Activated CD4-positive, alpha-beta T cell treated with anti-CD3 and anti-CD28 coated beads, Interleukin-2, amount 50 U/mL, for 24 hours (primary cell): ENCODE results near the gene ATP8B3.

Experiments used
- DNase-seq, 2 donors: peaks; one replicate each; pipeline ENCODE4 v3.0.0-alpha.2; 2020; ENCODE audit warnings: low read depth in 1 of 2, low spot score in 1 of 2

ATP8B3 gene

DNA sequence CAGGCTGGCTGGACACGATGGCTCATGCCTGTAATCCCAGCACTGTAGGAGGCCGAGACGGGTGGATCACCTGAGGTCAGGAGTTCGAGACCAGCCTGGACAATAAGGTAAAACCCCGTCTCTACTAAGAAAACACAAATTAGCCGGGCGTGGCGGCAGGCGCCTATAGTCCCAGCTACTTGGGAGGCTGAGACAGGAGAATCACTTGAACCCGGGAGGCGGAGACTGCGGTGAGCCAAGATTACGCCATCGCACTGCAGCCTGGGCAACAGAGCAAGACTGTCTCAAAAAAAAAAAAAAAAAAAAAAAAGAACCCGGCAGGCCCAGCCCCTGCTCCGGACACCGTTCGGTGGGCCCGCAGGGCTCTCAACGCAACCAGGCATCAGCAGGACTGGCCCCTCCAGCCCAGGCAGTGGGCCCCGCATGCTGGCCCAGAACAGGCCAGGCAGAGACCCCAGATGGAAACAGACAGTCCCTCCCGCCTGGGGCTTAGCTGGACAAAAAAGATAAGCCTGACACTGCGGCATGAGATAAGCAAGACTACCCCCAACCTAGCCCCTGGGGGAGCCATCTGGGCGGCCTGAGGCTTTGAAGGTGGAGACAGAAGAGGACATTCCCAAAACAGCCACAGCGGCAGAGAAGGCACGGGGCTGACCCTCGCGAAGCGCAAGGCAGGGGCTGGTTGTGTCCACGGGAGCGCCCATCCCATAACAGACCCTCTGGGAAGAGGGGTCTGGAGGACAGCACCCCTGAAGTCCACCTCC, 24.6 kb upstream of the ATP8B3 start:
- DNase-seq = no peak

DNA sequence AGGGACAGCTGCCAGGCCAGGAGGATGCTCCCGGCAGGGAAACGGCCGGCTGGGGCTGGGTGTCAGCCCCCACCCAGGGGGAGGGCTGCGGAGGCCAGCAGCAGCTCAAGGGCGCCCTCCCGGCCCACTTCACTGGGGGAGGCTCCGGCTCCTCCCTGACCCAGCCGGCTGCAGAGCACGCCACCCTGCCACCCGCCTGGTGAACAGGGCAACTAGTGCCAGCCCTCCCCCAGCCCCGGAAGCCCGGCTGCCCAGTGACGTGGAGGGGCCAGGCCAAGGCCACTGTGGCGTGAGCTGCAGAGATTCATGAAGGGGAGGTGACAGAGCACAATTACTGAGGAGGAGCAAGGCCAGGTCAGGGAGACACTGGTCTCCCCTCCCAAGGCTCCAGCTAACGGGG, 21.5 kb upstream of the ATP8B3 start:
- no peak for DNase-seq

DNA sequence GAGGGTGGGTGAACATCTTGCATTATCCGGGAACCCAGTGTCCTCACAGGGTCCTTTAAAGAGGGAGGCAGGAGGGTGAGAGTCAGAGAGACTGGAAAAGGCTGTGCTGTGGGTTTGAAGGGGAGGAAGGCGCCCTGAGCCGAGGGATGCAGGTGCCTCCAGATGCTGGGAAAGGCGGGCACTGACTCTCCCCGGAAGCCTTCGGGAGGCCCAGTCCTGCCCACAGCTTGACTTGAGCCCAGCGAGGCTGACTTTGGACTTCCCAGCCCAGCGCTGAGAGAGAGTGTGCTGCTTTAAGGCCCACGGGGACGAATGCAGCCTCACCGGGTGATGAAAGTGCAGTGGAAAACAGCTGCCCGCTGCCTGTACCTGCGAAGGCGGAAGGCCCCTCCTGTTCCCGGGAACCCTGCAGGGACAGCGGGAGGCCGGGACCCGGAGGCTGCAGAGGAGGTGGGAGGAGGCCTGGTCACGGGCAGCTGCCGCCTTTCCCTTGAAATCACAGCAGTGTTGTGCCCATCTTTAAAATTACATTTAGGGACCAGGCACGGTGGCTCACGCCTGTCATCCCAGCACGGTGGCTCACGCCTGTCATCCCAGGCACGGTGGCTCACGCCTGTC, 20.1 kb upstream of the ATP8B3 start:
- DNase-seq = no peak

DNA sequence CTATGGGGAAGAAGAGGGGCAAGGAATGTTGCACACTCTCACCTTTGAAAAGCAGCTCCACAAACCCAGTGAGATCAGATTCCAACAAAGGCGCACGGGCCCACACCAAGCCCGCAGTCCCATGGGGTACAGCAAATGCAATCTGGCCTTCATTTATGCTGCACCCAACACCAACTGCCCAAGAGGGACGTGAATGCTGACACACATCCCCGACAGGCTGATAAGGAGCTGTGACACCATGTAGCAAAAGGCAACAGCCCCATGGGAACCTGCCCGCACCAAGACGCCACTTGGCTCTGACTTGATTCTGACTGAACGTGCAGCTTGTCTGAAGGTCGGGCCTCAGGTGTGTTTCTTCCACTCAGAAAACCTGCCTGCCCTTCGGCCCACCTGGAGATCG, 18.9 kb upstream of the ATP8B3 start:
- DNase-seq = no peak

DNA sequence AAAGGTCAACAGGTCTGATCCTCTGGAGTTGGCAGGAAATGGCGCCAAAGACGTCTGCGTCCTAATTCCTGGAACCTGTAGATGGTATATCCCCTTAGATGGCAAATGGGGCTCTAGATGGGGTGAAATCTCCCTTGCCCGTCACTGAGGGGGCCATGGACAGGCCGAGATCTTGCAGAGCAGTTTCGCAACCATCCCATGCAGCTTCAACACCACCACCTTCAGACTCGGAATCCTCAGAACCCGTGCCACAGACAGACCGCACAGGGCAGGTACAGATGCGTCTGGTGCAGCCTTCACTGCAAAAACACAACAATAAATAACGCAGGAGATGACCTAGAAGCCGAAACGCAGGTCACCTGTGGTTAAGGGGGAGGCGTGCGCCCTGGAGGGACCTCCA, 18.5 kb upstream of the ATP8B3 start:
- DNase-seq = no peak

GRCh38 chr19:1829958-1830357, 17.9 kb upstream of the ATP8B3 start:
- DNase-seq = no peak

- DNase-seq = no peak
Measured at GRCh38 chr19:1828279-1829238, 16.5 kb upstream of the ATP8B3 start.

GRCh38 chr19:1827566-1828278, 15.6 kb upstream of the ATP8B3 start:
- DNase-seq = no peak

DNA sequence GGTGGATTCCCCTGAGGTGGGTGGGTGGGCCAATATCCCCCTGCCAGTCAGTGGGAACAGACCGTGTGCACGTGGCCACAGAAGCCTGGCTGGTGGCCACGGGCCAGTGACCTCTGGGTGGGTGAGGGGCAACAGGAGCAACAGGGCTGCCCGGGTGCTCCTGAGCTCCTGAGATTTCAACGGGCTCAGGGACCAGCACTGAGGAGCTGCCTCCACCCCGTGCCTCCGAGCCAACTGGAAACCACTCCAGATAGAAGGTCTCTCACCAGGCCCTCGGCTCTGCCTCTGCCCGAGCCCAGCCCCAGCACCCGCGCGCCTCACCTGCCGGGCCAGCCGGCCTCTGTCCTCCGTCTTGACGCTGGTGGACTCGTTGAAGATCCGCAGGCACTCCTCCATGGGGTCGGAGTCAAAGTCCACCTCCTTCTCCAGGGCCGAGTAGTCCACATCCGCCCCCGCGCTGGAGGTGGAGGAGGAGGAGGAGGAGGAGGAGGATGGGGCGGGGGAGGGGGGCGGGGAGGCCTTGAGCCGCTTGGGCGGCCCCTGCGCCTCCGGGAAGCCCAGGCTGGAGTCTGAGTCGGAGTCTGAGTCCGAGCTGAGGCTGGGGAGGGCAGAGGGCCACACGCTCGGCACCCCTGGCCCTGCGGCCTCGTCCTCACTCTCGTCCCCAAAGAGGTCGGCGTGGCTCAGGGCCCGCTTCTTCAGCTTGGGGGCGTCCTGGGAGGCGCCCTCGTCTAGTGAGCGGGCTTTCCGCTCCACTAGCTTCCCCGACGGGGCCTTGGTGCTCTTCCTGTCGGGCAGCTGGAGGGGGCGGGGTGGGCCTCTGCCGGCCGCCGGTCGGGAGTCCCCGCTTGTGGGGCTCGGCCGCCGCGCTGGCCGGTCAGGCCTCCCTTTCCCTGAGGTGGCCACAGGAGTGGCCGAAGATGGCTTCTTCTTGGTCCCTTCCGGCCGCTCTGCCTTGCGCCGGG, 14.8 kb upstream of the ATP8B3 start:
- DNase-seq = no peak

GRCh38 chr19:1825909-1826556, 14.0 kb upstream of the ATP8B3 start:
- peak; percentile 67 to 70 for DNase-seq

- DNase-seq = no peak
Measured at GRCh38 chr19:1824252-1824622, 12.2 kb upstream of the ATP8B3 start.

GRCh38 chr19:1823539-1824251, 11.6 kb upstream of the ATP8B3 start:
- DNase-seq = no peak

- no peak for DNase-seq
Measured at GRCh38 chr19:1823020-1823419, 10.9 kb upstream of the ATP8B3 start.

DNA sequence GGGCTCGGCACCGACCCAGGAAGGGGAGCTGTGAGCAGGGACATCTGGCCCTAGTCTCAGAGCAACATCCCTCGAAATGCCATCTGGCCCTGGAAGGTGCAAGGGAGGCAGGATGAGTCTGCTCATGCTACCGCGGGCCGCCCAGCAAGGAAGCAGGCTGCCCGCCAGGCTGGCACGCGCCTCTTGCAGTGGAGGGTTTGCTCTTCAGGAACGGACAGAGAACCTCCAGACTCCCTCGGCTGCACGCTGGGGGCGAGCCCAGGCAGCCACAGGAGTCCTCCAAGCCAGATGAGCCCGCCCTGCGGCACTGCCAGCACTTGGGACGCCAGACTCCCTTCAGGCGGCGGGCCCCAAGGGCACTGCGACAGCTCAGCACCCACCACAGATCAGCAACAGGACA, 10.1 kb upstream of the ATP8B3 start:
- DNase-seq = no peak

- no peak for DNase-seq
Measured at GRCh38 chr19:1819341-1820255, 7.5 kb upstream of the ATP8B3 start.

DNA sequence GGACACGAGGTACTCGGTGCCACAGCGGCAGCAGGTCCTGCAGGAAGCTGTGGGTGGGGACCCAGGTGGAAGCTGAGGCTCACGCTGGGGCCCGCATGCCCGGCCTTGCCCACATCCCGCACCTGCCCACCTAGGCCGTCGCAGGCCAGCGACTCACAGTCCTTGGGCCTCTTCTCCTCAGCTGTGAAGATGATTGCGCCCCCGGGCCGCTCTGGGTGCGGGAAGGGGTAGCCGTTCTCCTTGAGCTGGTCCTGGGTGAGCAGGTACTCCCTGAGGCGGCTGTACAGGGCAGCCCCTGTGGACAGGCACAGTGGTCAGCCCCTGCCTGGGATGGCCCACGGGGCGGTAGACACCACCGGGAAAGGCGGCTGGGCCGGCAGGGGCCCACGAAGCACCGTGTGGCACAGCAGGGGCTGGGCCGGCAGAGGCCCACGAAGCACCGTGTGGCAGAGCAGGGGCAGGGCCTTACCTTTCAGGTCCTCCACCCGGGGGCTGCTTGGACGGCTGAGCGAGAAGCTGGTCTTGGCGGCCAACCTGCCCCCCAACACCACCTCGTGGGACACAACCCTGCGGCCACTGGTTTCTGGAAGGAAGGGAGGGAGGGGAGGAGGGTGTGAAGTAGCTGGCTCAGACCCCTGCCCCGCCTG, 6.6 kb upstream of the ATP8B3 start:
- no peak for DNase-seq

DNA sequence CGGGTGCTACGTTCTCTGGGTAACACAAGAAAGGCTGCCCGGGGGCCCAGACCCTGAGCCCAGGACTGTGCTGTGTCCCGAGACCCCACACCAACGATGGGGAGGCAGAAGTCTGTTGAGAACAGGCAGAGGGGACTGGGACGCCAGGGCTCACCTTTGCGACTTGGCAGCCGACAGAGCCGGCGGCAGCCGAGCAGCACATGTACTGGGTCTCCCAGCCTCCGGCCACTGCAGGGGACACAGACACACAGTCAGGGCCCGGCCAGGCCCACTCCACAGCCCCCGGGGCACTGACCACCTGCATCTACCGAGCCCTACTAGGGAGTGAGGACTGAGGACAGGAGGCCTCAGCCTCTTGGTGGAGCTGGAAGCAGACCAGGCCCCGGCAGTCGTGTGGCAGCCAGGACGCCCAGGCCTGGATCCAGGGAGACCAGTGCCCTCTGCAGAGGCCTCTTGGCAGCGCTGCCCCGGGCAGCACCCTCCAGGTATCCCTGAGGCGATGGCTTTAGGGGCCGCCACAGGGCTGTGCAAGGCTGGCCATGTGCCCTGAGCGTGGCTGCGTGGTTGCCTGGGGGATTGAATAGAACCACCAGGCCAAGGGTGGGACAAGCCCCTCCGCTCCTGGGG, 5.6 kb upstream of the ATP8B3 start:
- DNase-seq = no peak
